ENCODE measurements around the gene C14orf93.

DNA sequence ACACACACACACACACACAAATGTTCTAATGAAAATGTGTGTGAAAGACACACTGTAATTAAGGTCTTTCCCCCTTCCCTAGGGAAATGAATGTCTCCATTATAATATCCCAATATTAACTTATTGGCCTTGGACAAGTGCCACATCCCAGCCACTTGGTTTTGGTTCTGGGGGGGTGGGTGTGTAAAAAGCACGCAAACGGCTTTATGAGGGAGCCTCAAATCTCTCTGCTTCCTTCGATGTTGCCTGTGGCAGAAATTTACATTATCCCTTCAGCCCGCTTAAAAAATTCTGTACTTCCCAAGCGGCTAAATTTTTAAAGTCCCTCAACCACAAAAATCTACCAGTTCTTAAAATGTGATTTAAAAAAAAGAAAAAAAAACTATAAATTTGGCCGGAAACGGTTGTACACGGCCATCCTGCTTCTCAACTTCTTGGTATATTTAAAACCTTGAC is 432 bp downstream of the C14orf93 start:
- TF ChIP-seq CTCF (IDR thresholded peaks at IDR 0.05), result no peak
- TF ChIP-seq POLR2A (IDR thresholded peaks at IDR 0.05), result no peak
